SIG-M5 treated with dmso at 0.1 percent for 504 hours (cell line): ENCODE data around the gene SPTBN4.

Experiments used
- DNase-seq: peaks from one replicate; lab custom pipeline; 2025; ENCODE audit not compliant: unreplicated experiment; lab: John Stamatoyannopoulos, UW

The SPTBN4 gene

GRCh38 chr19:40600570-40601133 lies 133.9 kb downstream of the SPTBN4 start:
- no peak for DNase-seq

- no peak for DNase-seq
Measured at GRCh38 chr19:40601134-40601974, 134.6 kb downstream of the SPTBN4 start, which contains the start of gene LTBP4. TSS of gene LTBP4 (plus strand) at chr19:40601369. CDS start at chr19:40601388, 19 bp downstream.

- DNase-seq = no peak
Measured at GRCh38 chr19:40603071-40603388, 136.2 kb downstream of the SPTBN4 start.

GRCh38 chr19:40603389-40604170 lies 136.8 kb downstream of the SPTBN4 start:
- DNase-seq = peak; percentile 97

- no peak for DNase-seq
Measured at GRCh38 chr19:40604171-40604646, 137.4 kb downstream of the SPTBN4 start.

- DNase-seq = no peak
Measured at GRCh38 chr19:40604647-40605215, 137.9 kb downstream of the SPTBN4 start.

GRCh38 chr19:40605216-40605971 lies 138.6 kb downstream of the SPTBN4 start:
- DNase-seq = peak; percentile 89

- DNase-seq = no peak
Measured at GRCh38 chr19:40607311-40608239, 140.8 kb downstream of the SPTBN4 start.

- DNase-seq = no peak
Measured at GRCh38 chr19:40608240-40608621, 141.4 kb downstream of the SPTBN4 start.

GRCh38 chr19:40608957-40609356 lies 142.2 kb downstream of the SPTBN4 start:
- no peak for DNase-seq

- DNase-seq = peak; percentile 79
Measured at GRCh38 chr19:40609561-40610395, 143.0 kb downstream of the SPTBN4 start.

- DNase-seq = no peak
Measured at GRCh38 chr19:40610396-40611064, 143.7 kb downstream of the SPTBN4 start.

GRCh38 chr19:40611096-40611495 lies 144.3 kb downstream of the SPTBN4 start:
- DNase-seq = peak; percentile 8

- no peak for DNase-seq
Measured at GRCh38 chr19:40611900-40612698, 145.3 kb downstream of the SPTBN4 start.

GRCh38 chr19:40612831-40613689 lies 146.3 kb downstream of the SPTBN4 start:
- DNase-seq = peak; percentile 48
